HL-60 (cell line): ENCODE measurements around the gene CAPN13.

Experiments
- CTCF ChIP-seq: IDR thresholded peaks from one replicate; pipeline ENCODE4 v1.5.1; 2011; ENCODE audit warnings: low read length, control low read depth, inconsistent platforms; ENCODE audit not compliant: insufficient read depth
- POLR2AphosphoS5 ChIP-seq: IDR thresholded peaks from 2 replicates; pipeline ENCODE4 v1.6.1; 2012; ENCODE audit warnings: low read depth

- TF ChIP-seq CTCF (no peak), POLR2AphosphoS5 (no peak)
Measured at GRCh38 chr2:30721668-30722647, 85.3 kb downstream of the CAPN13 start.
